RKO (cell line): ENCODE measurements around the gene LEMD3.

Source experiments
- DNase-seq: peaks from one replicate; pipeline ENCODE4 v3.0.0-alpha.2; 2016; ENCODE audit warnings: low spot score

The LEMD3 gene

GRCh38 chr12:65169320-65170208 is at the start of gene LEMD3:
LEMD3 (plus strand) TSS chr12:65169583; CDS start chr12:65169597, 14 bp downstream.
- DNase-seq: peak; percentile 91

DNA sequence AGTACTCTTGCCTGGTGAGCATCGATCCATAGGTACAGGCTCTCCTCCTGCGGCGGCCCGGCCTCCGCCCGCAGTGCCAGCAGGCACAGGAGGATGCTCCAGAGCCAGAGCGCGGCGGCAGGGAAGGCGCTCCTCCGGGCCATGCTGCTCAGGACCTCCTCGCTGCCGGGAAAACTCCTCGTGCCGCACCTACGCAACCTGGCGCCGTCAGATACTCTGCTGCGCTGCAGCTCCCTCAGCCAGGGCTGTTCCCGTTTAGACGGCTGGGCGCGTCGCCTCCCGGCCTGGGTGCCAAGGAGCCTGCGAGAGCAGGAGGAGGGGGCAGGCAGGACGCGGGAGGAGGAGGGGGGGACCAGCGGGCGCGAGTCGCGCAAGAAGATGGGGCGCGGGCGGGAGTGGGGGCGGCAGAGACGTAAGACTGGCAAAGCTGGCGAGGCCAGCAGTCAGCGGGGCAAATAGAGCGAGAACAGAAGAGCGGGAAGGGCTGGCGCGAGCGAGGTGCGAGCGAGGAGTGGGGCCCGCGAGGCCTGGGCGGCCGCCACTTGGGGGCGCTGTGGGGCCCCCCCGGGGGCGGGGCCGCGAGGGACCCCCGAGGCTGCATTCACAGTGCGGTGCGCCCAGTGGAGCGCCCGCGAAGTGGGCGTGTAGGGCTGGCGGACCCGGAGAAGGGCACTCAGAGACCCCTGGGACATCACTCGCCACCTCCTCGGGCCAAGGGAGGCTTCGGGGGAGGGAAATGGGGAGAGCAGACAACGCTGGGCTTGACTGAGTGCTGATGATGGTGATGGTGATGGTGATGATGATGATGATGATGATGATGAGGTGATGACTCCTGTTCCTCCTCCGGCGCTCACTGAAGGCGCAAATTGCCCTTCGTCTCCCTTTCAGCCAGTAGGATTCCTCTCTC is 48.1 kb upstream of the LEMD3 start, which contains the start of gene WIF1:
TSS of gene WIF1 (minus strand) at position 257 of the 907 bp plus-strand sequence. CDS start at position 143, 114 bp downstream.
- no peak for DNase-seq

DNA sequence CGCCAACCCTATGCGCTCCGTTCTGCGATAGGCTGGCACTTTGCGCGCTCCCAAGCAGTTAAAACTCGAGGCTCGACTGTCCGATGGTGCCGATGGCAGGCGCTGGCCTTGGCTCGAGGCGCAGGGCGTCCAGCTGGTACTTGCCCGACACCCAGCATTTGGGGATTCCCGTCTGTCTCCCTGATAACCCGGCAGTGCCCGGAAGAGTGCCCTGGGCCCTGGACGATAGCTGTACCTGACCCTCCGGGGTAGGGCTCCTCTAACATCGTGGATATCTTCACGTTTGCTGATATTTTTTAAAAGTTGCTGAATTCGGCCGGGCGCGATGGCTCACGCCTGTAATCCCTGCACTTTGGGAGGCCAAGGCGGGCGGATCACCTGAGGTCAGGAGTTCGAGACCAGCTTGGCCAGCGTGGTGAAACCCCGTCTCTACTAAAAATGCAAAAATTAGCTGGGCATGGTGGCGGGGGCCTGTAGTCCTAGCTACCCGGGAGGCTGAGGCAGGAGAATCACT is 47.4 kb upstream of the LEMD3 start:
- no peak for DNase-seq

DNA sequence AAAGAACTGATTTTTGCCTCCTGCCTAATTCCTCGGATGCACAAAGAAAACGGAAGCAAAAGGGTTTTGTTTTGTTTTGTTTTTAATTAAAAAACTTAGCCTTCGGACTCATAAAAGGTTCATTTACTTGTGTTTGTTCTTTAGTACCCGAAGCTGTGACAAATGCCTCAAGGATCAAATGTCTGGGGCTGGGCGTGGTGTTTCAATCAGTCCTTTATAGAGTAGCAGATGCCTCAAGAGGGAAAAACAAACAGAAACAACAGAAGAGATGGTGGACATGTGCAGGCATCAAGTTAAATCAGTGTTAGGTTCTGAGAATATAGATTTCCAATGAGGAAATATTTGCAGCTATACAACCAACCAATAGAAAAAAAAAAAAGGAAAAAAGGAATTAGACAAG is 46.7 kb upstream of the LEMD3 start:
- DNase-seq: no peak

GRCh38 chr12:65123435-65124063 is 45.8 kb upstream of the LEMD3 start:
- DNase-seq: peak; percentile 61

DNA sequence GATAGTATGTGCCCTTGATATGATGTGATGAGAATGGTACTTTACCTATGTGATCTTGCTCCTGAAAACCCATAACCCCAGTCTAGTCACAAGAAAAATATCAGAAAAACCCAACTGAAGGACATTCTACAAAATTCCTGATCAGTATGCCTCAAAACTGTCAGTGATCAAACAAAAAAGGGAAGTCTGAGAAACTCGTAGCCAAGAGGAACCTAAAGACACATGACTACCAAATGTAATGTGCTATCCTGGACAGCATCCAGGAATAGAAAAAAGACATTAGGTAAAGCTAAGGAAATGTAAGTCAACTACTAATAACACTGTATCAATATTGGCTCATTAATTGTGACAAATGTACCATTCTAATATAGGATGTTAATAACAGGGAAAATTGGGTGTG is 44.1 kb upstream of the LEMD3 start:
- DNase-seq: no peak

- DNase-seq: no peak
These were observed 43.4 kb upstream of the LEMD3 start for GRCh38 chr12:65125975-65126374.

DNA sequence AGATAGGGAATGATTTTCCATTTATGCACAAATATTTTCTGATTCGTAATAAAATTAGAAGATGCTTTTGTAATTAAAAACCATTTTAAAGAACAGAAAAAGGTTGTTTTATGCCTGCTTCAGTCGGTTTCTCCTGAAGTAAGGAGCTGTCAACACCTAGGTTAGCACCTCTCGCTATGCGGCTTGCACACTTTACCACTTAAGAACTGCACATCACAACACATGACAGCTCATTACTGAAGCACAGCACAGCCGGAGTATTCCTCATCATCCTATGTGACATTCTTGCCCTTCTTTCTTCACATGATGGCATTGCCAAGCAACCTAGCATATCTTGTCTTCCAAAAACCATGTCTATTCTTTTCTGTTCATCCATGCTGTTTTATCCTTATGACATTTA is 42.9 kb upstream of the LEMD3 start:
- no peak for DNase-seq

DNA sequence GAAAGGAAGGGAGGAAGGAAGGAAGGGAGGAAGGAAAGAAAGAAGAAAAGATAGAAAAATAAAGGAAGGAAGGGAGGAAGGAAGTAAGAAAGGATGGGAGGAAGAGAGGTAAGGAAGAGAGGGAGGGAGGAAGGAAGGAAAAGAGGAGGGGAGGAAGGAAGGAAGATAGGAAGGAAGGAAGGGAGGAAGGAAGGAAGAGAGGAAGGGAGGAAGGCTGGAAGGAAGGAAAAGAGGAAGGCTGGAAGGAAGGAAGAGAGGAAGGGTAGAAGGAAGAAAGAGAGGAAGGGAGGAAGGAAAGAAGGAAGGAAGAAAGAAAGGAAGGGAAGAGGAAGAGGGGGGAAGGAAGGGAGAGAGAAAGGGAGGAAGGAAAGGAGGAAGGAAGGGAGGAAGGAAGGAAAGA is 35.5 kb upstream of the LEMD3 start:
- DNase-seq: no peak

GRCh38 chr12:65139389-65139788 is 30.0 kb upstream of the LEMD3 start:
- no peak for DNase-seq

GRCh38 chr12:65140738-65141137 is 28.6 kb upstream of the LEMD3 start:
- no peak for DNase-seq

DNA sequence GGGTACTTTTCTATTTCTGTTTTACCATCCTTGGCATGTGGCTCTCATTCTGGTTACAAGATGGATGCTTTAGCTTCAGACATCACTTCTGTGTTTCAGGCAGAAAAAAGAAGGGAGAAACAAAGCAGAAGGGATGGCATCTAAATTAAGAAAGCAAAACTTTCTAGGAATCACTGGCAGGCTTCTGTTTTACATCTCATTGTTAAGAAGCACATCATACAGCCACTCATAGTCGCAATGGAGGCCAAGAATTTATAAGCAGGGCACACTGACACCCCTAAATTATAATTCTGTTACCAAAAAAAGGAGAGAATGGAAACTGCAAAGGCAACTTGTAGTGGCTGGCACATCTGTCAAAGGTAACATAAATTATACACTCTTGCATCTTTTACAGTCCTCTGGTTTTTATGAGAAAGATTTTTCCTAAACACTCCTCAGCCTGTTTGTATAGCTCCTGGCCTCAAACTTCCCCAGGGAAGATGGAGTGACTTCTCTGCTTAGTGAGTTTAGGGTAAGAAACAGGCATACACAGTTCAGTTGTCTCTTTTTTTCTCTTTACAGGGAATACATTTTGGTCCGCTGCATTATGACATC is 22.0 kb upstream of the LEMD3 start:
- no peak for DNase-seq

- no peak for DNase-seq
These were observed 17.4 kb upstream of the LEMD3 start for GRCh38 chr12:65152012-65152411.

DNA sequence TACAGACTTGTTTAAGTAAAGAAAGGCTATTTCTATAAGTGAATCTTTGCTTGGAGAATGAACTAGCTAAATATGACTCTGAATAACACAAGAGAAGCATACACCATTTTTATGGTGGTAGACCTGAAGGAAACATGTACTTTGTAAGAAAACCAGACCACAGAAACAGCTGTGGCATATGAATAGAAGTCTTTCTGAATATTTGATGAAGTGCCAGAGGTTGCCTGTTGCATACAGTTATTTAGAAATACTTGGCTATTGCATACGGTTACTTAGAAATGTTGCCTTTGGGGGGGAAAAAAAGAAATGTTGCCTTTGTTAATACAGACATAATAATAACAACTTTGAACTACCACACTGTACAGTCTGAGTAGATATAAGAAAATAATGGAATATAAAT is 16.8 kb upstream of the LEMD3 start:
- DNase-seq: no peak

DNA sequence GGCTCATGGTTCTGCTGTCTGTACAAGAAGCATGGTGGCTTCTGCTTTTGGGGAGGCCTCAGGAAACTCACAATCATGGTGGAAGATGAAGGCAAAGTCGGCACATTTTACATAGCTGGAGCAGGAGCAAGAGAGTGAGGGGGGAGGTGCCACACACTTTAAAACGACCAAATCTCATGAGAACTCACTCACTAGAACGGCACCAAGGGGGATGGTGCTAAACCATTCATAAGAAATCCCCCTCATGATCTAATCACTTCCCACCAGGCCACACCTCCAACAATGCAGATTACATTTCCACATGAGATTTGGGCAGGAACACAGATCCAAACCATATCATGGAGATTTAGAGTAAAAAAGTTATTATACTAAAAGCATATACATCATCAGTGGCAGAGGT is 13.6 kb upstream of the LEMD3 start:
- DNase-seq: no peak

DNA sequence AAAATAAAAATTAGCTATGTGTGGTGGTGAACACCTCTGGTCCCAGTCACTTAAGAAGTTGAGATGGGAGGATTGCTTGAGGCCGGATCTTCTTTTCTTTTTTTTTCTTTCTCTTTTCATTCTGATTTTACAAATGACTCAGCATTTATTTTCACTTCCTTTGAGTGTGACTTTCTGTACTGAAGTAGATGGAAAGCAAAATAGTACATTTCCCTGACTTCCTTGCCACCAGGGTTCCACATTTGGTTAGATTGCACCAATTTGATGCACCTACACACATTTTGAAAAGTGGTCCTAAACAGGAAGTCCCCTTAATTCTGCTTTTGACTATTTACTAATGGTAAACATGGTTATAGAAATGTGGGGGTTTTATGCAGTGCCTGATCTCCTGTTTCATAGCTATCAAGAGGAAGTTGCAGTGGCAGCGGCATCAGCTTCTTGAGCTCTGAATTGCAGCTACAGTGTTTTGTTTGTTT is 13.0 kb upstream of the LEMD3 start:
- no peak for DNase-seq

DNA sequence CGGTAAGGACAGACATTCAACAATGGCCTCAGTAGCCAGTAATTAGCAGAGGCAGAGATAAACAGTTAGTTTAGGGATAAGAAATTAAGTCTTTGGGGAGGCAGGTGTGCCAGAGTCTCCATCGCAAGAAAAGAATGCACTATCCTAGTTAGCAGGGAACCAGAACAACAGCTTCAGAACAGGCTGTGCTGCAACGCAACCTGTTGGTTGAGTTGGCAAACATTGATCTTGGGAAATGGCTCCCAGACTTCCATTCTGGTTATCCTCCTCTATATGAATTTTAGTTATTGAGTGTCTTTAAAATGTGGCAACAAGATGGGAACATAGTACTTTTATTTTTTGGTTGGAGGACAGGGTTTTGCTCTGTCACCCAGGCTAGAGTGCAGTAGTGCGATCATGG is 12.3 kb upstream of the LEMD3 start:
- DNase-seq: no peak

- DNase-seq: no peak
These were observed 6.8 kb upstream of the LEMD3 start for GRCh38 chr12:65162609-65163008.

DNA sequence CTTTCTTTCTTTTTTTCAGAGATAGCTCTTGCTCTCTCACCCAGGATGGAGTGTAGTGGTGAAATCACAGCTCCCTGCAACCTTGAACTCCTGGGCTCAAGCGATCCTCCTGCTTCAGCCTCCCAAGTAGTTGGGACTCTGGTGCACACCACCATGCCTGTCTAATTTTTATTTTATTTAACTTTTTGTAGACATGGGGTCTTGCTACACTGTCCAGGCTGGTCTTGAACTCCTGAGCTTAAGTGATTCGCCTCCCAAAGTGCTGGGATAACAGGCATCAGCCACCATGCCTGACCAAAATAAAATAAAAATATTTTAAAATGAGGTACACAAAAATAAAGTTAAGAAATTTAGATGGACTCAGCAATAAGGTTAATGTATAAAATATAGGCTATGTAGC is 5.1 kb upstream of the LEMD3 start:
- no peak for DNase-seq

DNA sequence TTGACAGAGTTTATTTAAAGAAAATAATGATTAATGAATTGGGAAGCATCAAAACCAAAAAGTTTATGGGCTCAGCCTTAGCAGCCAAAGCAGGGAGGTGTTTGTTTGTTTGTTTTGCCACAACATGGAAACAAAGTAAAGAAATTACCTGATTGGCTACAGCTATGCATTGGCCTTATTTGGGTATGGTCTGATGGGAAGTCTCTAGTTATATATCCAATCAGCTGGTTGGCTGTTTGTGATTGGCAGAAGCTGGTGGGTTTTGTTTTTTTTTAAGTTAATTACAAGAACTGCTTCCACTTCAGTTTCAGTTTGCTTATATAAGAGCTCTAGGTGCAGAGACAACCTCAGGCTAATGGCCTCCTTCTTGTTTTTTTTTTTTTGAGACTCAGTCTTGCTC is 4.6 kb upstream of the LEMD3 start:
- no peak for DNase-seq

- no peak for DNase-seq
These were observed 583 bp upstream of the LEMD3 start for GRCh38 chr12:65168681-65169319.
